GM19099 (cell line): ENCODE results near the gene NPAS1.

Experiments used
- POLR2A ChIP-seq: IDR thresholded peaks from 3 replicates; pipeline ENCODE4 v1.6.1; 2011; ENCODE audit warnings: low read depth; ENCODE audit not compliant: insufficient read length; ENCODE audit errors: extremely low read depth

Gene NPAS1

DNA sequence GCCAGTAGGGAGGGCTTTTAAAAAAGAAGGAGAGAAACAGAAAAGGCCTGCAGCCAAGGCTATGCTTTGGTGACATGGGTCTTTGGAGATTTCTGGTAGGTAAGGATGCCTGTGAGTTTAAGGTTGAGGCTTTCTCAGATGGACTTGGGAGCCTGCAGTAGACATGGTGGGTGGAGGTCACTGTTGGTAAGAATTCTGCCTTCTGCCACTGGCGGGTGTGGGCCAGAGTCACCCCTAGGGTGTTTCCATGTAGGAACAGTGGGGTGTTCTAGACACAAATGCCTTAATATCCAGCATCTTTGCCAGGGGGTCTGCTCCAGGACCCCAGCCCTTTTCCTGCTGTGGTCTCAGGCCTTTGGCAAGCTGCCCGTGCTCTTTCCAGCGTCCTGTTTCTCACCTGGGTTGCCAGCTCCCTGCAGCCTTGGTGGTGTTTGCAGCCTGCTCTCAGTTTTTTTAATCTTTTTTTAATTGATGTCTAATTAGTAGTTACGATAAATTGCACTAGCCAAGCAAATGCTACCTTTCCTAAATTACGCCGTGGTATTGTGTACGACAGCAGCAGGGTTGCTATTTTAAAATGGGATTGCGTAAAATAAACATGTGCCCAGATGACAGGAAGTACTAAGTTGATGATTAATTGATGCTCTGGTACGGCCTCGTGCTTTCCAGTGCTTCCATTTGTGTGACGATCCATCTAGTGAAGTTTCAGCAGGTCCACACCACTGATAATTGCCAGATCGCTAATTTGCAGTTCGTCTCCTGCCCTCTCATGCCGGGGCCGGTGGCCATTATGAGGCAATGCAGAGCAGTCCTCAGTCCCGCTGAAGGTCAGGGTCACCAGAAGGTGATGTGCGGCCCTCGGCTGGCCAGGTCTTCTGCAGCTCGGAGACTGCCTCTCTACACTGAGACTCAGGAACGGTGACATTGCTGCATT, 35.3 kb upstream of the NPAS1 start:
- TF ChIP-seq POLR2A, result no peak

DNA sequence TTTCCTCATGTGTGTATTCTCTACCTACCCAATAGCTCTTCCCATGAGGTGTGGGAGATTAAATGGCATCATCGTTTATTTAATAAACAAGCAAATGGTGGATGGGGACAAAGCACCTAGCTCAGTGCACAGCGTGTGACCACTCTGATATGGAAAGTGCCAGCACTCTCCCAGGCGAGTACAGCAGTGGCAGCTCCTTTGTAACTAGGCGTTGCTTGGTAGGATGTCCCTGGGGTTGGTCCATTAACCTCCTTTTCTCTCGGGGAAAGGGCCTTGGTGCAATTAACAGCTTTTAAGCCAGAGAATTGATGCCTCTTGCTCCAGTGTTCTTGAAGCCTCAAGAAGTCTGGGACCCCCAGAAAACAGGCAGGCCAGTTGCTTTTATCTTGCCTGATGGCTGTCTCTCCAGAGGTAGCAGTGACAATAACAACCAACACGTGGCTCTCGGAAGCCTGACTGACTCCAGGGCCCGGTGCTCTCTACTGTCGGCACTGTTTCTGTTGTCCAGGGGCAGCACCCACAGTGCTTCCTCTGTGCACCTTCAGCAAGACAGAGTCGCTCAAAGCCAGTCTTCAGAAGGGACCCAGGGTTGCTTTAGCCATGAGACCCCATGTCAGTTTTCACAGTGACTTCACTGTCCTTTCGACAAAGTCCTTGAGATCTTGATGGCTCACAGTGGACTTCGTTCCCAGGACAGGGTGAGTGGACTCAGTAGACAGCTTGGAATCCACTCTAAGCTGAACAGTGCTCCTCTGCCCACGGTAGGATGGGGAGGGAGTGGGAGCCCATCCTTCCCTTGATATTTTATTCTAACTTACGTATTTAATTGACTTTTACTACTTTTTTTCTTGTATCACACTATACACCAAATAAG, 33.9 kb upstream of the NPAS1 start:
- TF ChIP-seq POLR2A, result no peak

DNA sequence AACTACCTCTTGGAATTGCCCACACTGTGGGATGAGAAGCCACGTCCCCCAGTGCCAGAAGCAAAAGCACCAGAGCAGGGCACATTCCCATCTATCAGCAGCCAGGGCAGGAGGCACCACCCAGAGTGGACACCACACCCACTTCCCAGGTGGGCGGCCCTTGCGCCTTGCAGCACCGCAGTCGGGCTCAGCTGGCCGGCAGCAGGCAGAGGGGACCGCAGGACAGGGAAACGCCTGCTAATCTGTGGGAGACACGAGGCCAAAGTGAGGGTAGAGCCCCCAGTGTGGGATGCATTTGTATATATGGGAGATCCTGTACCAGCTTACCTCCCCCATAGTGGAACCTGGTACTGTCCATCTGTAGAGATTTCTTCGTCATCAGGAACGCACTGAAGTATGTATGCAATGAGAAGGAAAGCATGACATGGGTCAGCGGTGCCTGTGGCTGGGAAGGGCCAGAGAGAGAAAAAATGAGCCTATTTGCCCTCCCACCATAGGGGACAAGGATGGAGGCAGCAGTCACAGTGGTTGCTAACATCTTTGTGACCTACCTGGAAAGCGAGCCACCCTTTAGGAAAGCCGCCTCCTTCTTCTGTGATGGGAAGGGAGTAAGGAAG, 30.9 kb upstream of the NPAS1 start:
- no peak for TF ChIP-seq POLR2A

DNA sequence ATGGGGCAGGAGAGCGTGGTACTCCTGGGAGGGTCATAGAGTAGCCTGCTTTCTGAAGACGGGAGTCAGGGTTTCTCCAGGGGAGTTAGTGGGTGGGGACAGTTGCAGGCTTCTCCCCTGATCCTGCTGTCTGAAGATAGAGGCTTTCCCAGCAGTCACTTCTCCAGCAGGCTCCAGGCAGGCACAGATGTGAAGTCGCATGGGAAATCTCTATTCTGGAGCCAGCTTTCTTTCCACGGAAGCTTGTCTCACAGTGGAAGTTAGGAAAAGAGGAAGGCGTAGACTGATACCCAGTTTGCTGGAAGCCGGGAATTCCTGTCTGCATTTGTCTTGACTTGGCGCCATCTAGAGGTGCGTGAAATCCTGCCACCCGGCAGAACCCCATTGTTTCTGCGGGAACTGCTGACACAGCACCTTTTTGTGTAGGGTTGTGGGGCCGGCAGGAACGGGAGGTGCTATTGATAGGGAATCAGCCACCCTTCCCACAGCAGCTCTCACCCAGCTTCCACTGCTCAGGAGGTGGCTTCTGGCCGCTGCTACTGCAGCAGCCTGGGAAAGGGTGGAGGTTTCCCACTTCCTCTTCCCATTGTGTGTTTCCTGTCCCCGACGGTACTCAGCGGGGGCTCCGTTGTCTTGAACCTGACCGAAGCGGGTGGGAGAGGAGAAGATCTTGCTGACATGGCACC, 28.5 kb upstream of the NPAS1 start:
- TF ChIP-seq POLR2A, result no peak

DNA sequence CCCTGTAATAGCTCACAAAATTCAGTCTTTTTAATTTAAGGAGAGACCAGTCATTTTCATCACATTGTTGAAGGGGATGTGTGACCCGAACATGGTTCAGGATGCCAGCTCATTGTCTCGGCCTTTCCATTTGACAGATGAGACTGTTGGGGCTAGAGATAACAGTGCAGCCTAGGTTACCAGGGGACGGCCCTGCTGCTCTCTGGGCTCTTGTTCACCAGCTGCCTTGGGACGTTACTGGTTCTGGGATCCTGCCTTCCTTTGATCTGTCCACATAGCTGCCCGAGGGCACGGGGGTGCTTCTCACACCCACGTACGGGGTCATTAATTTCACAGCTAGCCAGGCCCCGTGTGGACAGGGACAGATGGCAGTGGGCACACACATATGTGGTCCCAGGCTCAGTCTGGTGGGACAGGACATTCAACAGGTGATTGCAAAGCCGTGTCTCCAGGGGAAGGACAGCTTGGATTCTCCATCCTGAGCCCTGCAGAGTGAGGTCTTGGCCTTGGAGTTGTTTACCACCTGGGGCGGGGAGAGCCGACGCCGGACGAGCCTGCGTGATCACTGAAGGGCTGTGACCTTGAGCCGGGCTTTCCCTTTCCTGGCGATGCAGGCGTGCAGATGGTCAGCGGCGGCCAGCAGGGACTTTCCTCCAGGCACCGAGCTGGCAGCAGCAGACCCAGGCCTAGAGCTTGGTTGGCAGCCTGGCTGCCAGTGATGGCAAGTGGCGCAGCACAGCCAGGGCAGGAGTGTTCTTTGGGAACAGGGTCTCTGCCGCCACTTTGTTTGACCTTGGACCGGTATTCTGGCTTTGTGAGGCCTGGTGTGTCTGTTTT, 26.7 kb upstream of the NPAS1 start:
- TF ChIP-seq POLR2A, result no peak

- no peak for TF ChIP-seq POLR2A
These were observed 26.0 kb upstream of the NPAS1 start for GRCh38 chr19:46993622-46994021.

GRCh38 chr19:46994141-46994686, 25.4 kb upstream of the NPAS1 start:
- TF ChIP-seq POLR2A, result no peak

DNA sequence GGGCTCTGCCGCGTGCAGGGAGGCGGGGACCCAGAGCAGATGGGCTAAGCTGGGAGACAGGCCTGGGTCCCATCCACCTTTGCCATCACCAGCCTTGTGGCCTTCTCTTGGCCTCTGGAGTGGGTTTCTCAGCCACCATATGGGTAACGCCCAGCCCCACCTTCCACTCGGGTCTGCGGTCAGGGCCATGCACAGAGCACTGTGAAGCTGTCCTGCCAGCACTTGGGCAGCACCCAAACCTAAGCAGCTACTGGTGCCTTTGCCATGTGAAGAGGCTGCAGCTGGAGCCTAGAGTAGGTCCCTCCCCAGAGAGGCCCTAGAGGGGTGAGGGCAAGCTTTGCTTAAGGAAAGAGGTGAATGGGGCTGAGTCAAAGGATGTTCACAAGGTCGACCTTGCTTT, 24.1 kb upstream of the NPAS1 start:
- no peak for TF ChIP-seq POLR2A

DNA sequence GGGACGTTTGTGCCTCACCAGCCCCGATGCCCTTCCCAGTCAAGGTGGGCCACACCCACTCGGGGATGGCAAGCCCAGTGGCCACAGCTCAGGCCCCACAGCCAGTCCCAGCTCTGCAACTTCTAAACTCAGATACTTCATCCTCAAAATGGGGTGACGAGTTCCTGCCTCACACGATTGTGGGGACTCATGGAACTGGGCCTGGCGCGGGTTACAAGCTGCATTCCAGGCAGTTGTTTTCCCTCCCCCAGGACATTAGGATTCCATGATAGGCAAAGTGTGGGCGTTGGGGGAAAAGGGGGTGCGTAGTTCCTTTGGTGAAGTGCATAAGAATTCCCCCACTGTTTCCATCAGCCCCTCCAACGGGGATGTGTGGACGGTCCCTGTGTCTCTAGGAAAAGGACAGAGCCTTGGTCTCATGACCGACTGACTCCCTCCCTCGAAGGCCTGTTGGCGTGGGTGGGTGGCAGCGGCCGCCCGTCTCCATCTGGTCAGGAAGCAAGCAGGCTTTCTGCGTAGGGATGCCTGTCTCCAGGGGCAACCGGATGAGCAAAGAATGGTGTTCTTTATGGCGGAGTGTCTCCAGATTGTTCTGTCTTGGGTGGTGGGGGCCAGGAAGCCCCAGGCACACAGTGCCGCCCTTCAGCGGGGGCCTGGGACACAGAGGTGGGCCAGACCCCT, 21.1 kb upstream of the NPAS1 start:
- no peak for TF ChIP-seq POLR2A

DNA sequence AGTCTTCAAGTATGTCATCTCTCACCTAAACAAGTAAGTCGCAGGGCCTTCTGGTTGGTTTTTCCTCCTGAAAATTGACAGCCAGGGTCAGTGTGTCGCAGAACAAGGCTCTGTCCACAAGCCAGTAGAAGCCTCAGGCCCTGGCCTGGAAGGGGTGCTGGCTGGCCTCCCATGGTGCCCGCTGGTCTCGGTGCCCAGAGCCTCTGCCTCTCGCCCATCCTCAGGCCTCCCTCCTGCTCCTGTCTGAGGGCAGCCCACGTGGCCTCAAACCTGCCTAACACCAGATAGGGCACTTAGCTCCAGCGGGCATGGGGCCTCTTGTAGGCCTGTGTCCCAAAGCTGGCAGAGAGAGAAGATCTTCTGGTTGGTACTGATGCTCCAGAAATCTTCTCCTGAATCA, 20.3 kb upstream of the NPAS1 start:
- no peak for TF ChIP-seq POLR2A

DNA sequence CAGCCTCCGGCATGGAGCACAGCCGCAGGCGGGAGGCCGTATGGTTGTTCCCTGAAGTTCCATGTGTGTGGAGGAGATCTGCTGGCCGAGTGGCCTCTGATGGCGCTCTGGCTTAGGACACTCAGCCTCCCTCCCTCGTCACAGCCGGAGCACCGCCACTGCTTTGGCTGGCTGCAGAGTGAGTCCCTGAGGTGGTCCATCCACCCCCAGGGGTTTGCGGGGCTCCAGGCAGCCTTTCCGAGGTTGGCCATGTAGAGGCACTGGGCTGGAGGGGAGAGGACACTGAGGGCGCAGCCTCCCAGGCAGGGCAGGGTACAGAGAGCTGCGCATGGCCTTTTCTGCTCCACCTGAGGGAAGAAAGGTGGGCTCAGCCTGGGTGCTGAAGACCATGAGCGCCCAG, 19.8 kb upstream of the NPAS1 start:
- no peak for TF ChIP-seq POLR2A

DNA sequence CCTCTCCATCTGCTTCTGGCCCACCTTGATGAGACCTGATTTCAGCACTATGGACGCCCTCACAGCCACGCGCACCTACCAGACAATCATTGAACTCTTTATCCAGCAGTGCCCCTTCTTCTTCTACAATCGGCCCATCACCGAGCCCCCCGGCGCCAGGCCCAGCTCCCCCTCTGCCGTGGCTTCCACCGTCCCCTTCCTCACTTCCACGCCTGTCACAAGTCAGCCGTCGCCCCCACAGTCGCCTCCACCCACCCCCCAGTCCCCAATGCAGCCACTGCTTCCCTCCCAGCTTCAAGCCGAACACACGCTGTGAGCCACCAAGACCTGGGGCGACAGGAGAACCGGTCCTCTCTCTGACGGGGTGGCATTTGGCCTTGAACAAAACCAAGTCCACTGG, 19.3 kb upstream of the NPAS1 start:
- TF ChIP-seq POLR2A, result no peak

- TF ChIP-seq POLR2A, result no peak
These were observed 18.1 kb upstream of the NPAS1 start for GRCh38 chr19:47001584-47001983.
